Neural crest cell (in vitro differentiated cells): ENCODE data around the gene ZBTB45. TPM values are rescaled to one million over a fixed set of nuclear protein-coding genes. Genes with fewer than 3 reads are reported as not detected.
"Not testable (repeated sequence)": the region's sequence is repeated elsewhere in the genome, so short reads cannot be mapped to it uniquely, and the experiment has no call there.

ENCODE experiments used
- DNase-seq: peaks from one replicate; pipeline ENCODE4 v3.0.0; 2021; ENCODE audit warnings: low read depth, mixed read lengths, low spot score
- H3K27ac Mint-ChIP-seq: one replicate; pipeline ENCODE4 v1.8.0; 2021; ENCODE audit warnings: mild to moderate bottlenecking, mixed read lengths; ENCODE audit not compliant: unreplicated experiment
- H3K27me3 Mint-ChIP-seq: 2 replicates; pipeline ENCODE4 v1.8.0; 2021; ENCODE audit warnings: low read depth, mild to moderate bottlenecking, mixed read lengths
- H3K36me3 Mint-ChIP-seq: 2 replicates; pipeline ENCODE4 v1.8.0; 2021; ENCODE audit warnings: low read depth, mild to moderate bottlenecking, mixed read lengths
- H3K4me1 Mint-ChIP-seq: 2 replicates; pipeline ENCODE4 v1.8.0; 2021; ENCODE audit warnings: mixed read lengths
- H3K4me3 Mint-ChIP-seq: one replicate; pipeline ENCODE4 v1.8.0; 2021; ENCODE audit warnings: mild to moderate bottlenecking, mixed read lengths
- H3K9me3 Mint-ChIP-seq: 2 replicates; pipeline ENCODE4 v1.8.0; 2021; ENCODE audit warnings: mixed read lengths
- CTCF ChIP-seq: fragments of 200-600 bp; sonication (generic); conservative IDR thresholded peaks from 2 replicates; pipeline ENCODE4 v1.5.0; 2021; ENCODE audit warnings: antibody characterized with exemption, mild to moderate bottlenecking
- total RNA-seq: library from RNA; stranded (reverse); gene quantifications from 2 replicates; pipeline ENCODE4 v1.2.1, GENCODE V29; 2021

ZBTB45 gene
- total RNA-seq, 1 donor from 2014 or later = 27.3 TPM

GRCh38 chr19:58498316-58499020 lies 21.1 kb downstream of the ZBTB45 start:
- Mint-ChIP-seq H3K9me3 (peaks cover 12% of the 10 kb centered on the region), H3K36me3 (peaks cover 6% of the 10 kb centered on the region), H3K27ac (no peak overlapping the region), H3K4me1 (peaks cover 19% of the 10 kb centered on the region), H3K4me3 (peak overlapping the region; percentile 95), H3K27me3 (no peaks in the 10 kb centered on the region)
- TF ChIP-seq CTCF = no peak
- no peak for DNase-seq

GRCh38 chr19:58497634-58498170 lies 21.9 kb downstream of the ZBTB45 start:
- TF ChIP-seq CTCF = no peak
- no peak for DNase-seq
- Mint-ChIP-seq H3K4me1 (peaks cover 19% of the 10 kb centered on the region), H3K9me3 (peaks cover 12% of the 10 kb centered on the region), H3K27ac (no peak overlapping the region), H3K27me3 (no peaks in the 10 kb centered on the region), H3K36me3 (peaks cover 6% of the 10 kb centered on the region), H3K4me3 (peak overlapping the region; percentile 54)

- Mint-ChIP-seq H3K9me3 (no peaks in the 10 kb centered on the region), H3K27me3 (no peaks in the 10 kb centered on the region), H3K27ac (peak overlapping the region; percentile 16), H3K4me1 (peaks cover 3% of the 10 kb centered on the region), H3K4me3 (no peak overlapping the region), H3K36me3 (no peaks in the 10 kb centered on the region)
- DNase-seq = no peak
- no peak for TF ChIP-seq CTCF
Measured at GRCh38 chr19:58492265-58492664, 27.3 kb downstream of the ZBTB45 start.

- H3K4me1 Mint-ChIP-seq = peaks cover 6% of the 10 kb centered on the region
- no peak overlapping the region for H3K4me3 Mint-ChIP-seq
- H3K36me3 Mint-ChIP-seq = no peaks in the 10 kb centered on the region
- no peak for DNase-seq
- H3K27ac Mint-ChIP-seq = no peak overlapping the region
- H3K9me3 Mint-ChIP-seq = no peaks in the 10 kb centered on the region
- no peak for TF ChIP-seq CTCF
- H3K27me3 Mint-ChIP-seq = no peaks in the 10 kb centered on the region
Measured at GRCh38 chr19:58491393-58491792, 28.2 kb downstream of the ZBTB45 start.

- H3K4me3 Mint-ChIP-seq, H3K4me1 Mint-ChIP-seq, H3K36me3 Mint-ChIP-seq, DNase-seq, H3K27me3 Mint-ChIP-seq, H3K9me3 Mint-ChIP-seq, H3K27ac Mint-ChIP-seq: not testable (repeated sequence)
- peak; percentile 28 for TF ChIP-seq CTCF
Measured at GRCh38 chr19:58484349-58484748, 35.3 kb downstream of the ZBTB45 start.
